Heart right ventricle (tissue), 16 donors: ENCODE results near the gene SOD3. TPM values are rescaled to one million over a fixed set of nuclear protein-coding genes. Genes with fewer than 3 reads are reported as not detected.

Experiments used
- ATAC-seq, 8 donors: fragments of 200-7000 bp; cut with Tn5 transposase; one replicate each; pipeline ENCODE4 v1.9.1; 2020; ENCODE audit warnings: mild to moderate bottlenecking in 8 of 8, moderate library complexity in 8 of 8, moderate number of reproducible peaks in 1 of 8
- DNase-seq, 2 donors: peaks; one replicate each; pipeline ENCODE4 v3.0.0-alpha.2; 2020
- H3K27ac ChIP-seq, 10 donors: fragments of 200-600 bp; sonication (generic) in 2 of 10; one replicate each; pipeline versions ENCODE4 v1.5.0 to v1.8.0; 2020 to 2022; ENCODE audit warnings: mild to moderate bottlenecking in 3 of 10
- H3K27me3 ChIP-seq, 7 donors: fragments of 200-600 bp; one replicate each; pipeline ENCODE4 v1.8.0; 2021 to 2022; ENCODE audit warnings: mild to moderate bottlenecking in 2 of 7
- H3K36me3 ChIP-seq, 9 donors: fragments of 200-600 bp; sonication (generic) in 1 of 9; one replicate each; pipeline versions ENCODE4 v1.5.0 to v1.8.0; 2020 to 2022; ENCODE audit warnings: mild to moderate bottlenecking in 2 of 9
- H3K4me1 ChIP-seq, 9 donors: fragments of 200-600 bp; sonication (generic) in 1 of 9; one replicate each; pipeline versions ENCODE4 v1.5.0 to v1.8.0; 2020 to 2022; ENCODE audit warnings: mild to moderate bottlenecking in 4 of 9
- H3K4me3 ChIP-seq, 10 donors: fragments of 200-600 bp; sonication (generic) in 2 of 10; one replicate each; pipeline versions ENCODE4 v1.5.0 to v1.8.0; 2020 to 2022; ENCODE audit warnings: mild to moderate bottlenecking in 7 of 10, moderate library complexity in 2 of 10
- H3K9me3 ChIP-seq, 11 donors: fragments of 200-600 bp in 10 of 11; sonication (generic) in 2 of 11; one replicate each; pipeline versions ENCODE4 v1.5.0 to v1.8.0; 2013 to 2022; ENCODE audit warnings: mild to moderate bottlenecking in 2 of 11, control low read depth in 1 of 11, moderate library complexity in 1 of 11
- CTCF ChIP-seq, 9 donors: fragments of 200-600 bp; sonication (generic) in 2 of 9; IDR thresholded peaks; one replicate each; pipeline versions ENCODE4 v1.5.0 to v1.8.0; 2021 to 2022; ENCODE audit warnings: antibody characterized with exemption in 9 of 9, mild to moderate bottlenecking in 5 of 9, moderate library complexity in 1 of 9
- WGBS, 2 donors: extraction: QIAGEN DNeasy Blood & Tissue Kit; methylation state at CpG; one replicate each; pipeline ENCODE4 v1.1.7; 2013; ENCODE audit warnings: inconsistent platforms in 1 of 2; 5-methylcytosine and 5-hydroxymethylcytosine counted together
- intact Hi-C, 10 donors: fragments of 100-400 bp; cut with DNase I; formaldehyde crosslinking; loops; one replicate each; pipeline versions ENCODE4 v1.11.1 to v1.14.2; 2022
- polyA plus RNA-seq, 2 donors: library from polyadenylated mRNA; stranded (reverse); fragments of 200-250 nt; gene quantifications; one replicate each; pipeline ENCODE4 v1.2.3, GENCODE V29; 2013
- total RNA-seq, 10 donors: library from RNA; stranded (reverse); fragmentation: NEBNext Ultra II Directional in 3 of 10; extraction: Animal tissue kit (Norgen Biotek cat#: 25700) in 3 of 10; gene quantifications; one replicate each; pipeline versions ENCODE4 v1.2.1 to v1.2.4, GENCODE V29; 2021 to 2023
- donor health status: Arrhythmogenic right ventricular cardiomyopathy.
- donor health status: ischemic (EF 13 %, LVEDD 7.1; RV severe dilation, severe dysfunction).
- donor health status: healthy with polysubstance abuse.
- donor health status: DM: no; HTN: yes; CAD: no.
- donor health status: DM: no; HTN: no; CAD: no.
- donor health status: ischemic (EF 25% LVEDD 6.9; RV normal size, moderate dysfunction).
- donor health status: ischemic (EF 25% LVEDD 5.7; RV mildly dilated, moderate dysfunction).
- donor health status: healthy.
- donor health status: DM: yes; HTN: yes; CAD: no.
- donor health status: Ischemic cardiomyopathy.
- donor health status: ischemic (EF 35%, LVEDD 5.7; RV mildly dilated, moderate dysfunction).
- donor health status: nonischemic (EF 11% LVEDD 7.7; RV severe dilation, severe dysfunction).
- donor health status: DM: yes; HTN: yes; CAD: no.
- donor health status: PGD.
- donor health status: ischemic (EF 29% LVEDD 5.4; RV normal size, mild dysfunction).
- donor health status: nonischemic (EF 23%, LVEDD 6.1; RV moderate dilation, normal function).

Gene SOD3
- total and polyA plus RNA-seq, 12 donors: 15.1 to 118 (median 52.4) TPM

GRCh38 chr4:24820541-24820940 lies 25.2 kb downstream of the SOD3 start:
- no peak for ATAC-seq
- Histone ChIP-seq H3K9me3 (no peaks in the 10 kb centered on the region), H3K27me3 (no peaks in the 10 kb centered on the region), H3K4me3 (no peak overlapping the region), H3K27ac (no peak overlapping the region), H3K36me3 (peaks cover 0 to 94% (median 20%) of the 10 kb centered on the region in 9 donors), H3K4me1 (no peaks in the 10 kb centered on the region)
- intact Hi-C loops: no loop called here
- DNase-seq: no peak
- TF ChIP-seq CTCF (IDR thresholded peaks at IDR 0.05): no peak

- no peak for TF ChIP-seq CTCF (IDR thresholded peaks at IDR 0.05)
- peaks cover 0 to 93% (median 5%) of the 10 kb centered on the region in 9 donors for H3K36me3 ChIP-seq
Observed at GRCh38 chr4:24824720-24825119, 29.3 kb downstream of the SOD3 start.

GRCh38 chr4:24831637-24832036 lies 36.3 kb downstream of the SOD3 start:
- H3K4me3 ChIP-seq: no peak overlapping the region
- H3K27me3 ChIP-seq: no peaks in the 10 kb centered on the region
- peaks cover 0 to 93% (median 20%) of the 10 kb centered on the region in 9 donors for H3K36me3 ChIP-seq
- ATAC-seq (no peak), DNase-seq (no peak)
- intact Hi-C loops: no loop called here
- no peak overlapping the region for H3K27ac ChIP-seq
- TF ChIP-seq CTCF (IDR thresholded peaks at IDR 0.05): no peak
- WGBS, 2 donors: 95 to 96% methylated on average over 3 of the region's 3 CpGs
- no peaks in the 10 kb centered on the region for H3K9me3 ChIP-seq
- peaks cover 0 to 13% (median 3%) of the 10 kb centered on the region in 9 donors for H3K4me1 ChIP-seq

More at GRCh38 chr4:24824720-24825119, 29.3 kb downstream of the SOD3 start:
- Histone ChIP-seq H3K4me1 (no peaks in the 10 kb centered on the region), H3K9me3 (no peaks in the 10 kb centered on the region), H3K27ac (no peak overlapping the region), H3K27me3 (no peaks in the 10 kb centered on the region), H3K4me3 (no peak overlapping the region)
- ATAC-seq (no peak), DNase-seq (no peak)
- intact Hi-C loops: no loop called here
- 92 to 95% methylated on average over 7 of the region's 7 CpGs for WGBS, 2 donors

- ATAC-seq: no peak
- 81% methylated on average over 4 of the region's 4 CpGs for WGBS, 2 donors
- intact Hi-C loops: no loop called here
- no peak overlapping the region for H3K4me3 ChIP-seq
- DNase-seq: no peak
- H3K27me3 ChIP-seq: no peaks in the 10 kb centered on the region
- TF ChIP-seq CTCF (IDR thresholded peaks at IDR 0.05): no peak
- H3K9me3 ChIP-seq: no peaks in the 10 kb centered on the region
- peaks cover 0 to 78% (median 10%) of the 10 kb centered on the region in 9 donors for H3K36me3 ChIP-seq
- H3K27ac ChIP-seq: no peak overlapping the region
- peaks cover 0 to 15% (median 4%) of the 10 kb centered on the region in 9 donors for H3K4me1 ChIP-seq
Observed at GRCh38 chr4:24835696-24836095, 40.3 kb downstream of the SOD3 start.
